HepG2 (cell line): ENCODE results near the gene PRM2. TPM values are rescaled to one million over a fixed set of nuclear protein-coding genes. Genes with fewer than 3 reads are reported as not detected.
A peak's percentile ranks its signal among the peaks of the same experiment; 100 is the strongest.

Experiments
- ATM ChIP-seq: fragments of 450-650 bp; IDR thresholded peaks from 2 replicates; pipeline ENCODE4 v1.7.1; 2017; ENCODE audit warnings: mild to moderate bottlenecking, borderline replicate concordance
- ELF1 ChIP-seq: sonication (generic); formaldehyde crosslinking; IDR thresholded peaks from 2 replicates; pipeline ENCODE4 v1.4.0; 2020; ENCODE audit warnings: missing genetic modification reagents
- ERF ChIP-seq: IDR thresholded peaks from 2 replicates; pipeline ENCODE4 v1.6.1; 2018; ENCODE audit warnings: missing biosample characterization, missing genetic modification reagents
- HIVEP1 ChIP-seq: sonication (generic); formaldehyde crosslinking; IDR thresholded peaks from 2 replicates; pipeline ENCODE4 v1.4.0; 2020; ENCODE audit warnings: mild to moderate bottlenecking, missing genetic modification reagents
- MEIS1 ChIP-seq: sonication (generic); formaldehyde crosslinking; IDR thresholded peaks from 2 replicates; pipeline ENCODE4 v1.9.0; 2021; ENCODE audit warnings: mild to moderate bottlenecking, missing genetic modification reagents, moderate library complexity, borderline replicate concordance
- NCOA5 ChIP-seq: sonication (generic); formaldehyde crosslinking; IDR thresholded peaks from 2 replicates; pipeline ENCODE4 v1.4.0; 2020; ENCODE audit warnings: missing genetic modification reagents
- PHF21A ChIP-seq: sonication (generic); formaldehyde crosslinking; IDR thresholded peaks from 2 replicates; pipeline ENCODE4 v1.5.0; 2020; ENCODE audit warnings: mild to moderate bottlenecking, missing genetic modification reagents
- PRMT3 ChIP-seq: sonication (generic); formaldehyde crosslinking; IDR thresholded peaks from 2 replicates; pipeline ENCODE4 v1.8.1; 2022; ENCODE audit warnings: low read depth, mild to moderate bottlenecking, moderate library complexity, missing genetic modification reagents, borderline replicate concordance
- ZBTB2 ChIP-seq: sonication (generic); formaldehyde crosslinking; IDR thresholded peaks from 2 replicates; pipeline ENCODE4 v1.8.0; 2022; ENCODE audit warnings: low read depth, missing genetic modification reagents
- ZBTB3 ChIP-seq: sonication (generic); formaldehyde crosslinking; IDR thresholded peaks from 2 replicates; pipeline ENCODE4 v1.4.0; 2020; ENCODE audit warnings: low read depth, mild to moderate bottlenecking, moderate library complexity, missing genetic modification reagents, borderline replicate concordance
- ZBTB8A ChIP-seq: sonication (generic); formaldehyde crosslinking; IDR thresholded peaks from 2 replicates; pipeline ENCODE4 v1.4.0; 2020; ENCODE audit warnings: mild to moderate bottlenecking, low read depth, missing genetic modification reagents, borderline replicate concordance
- ZNF230 ChIP-seq: sonication (generic); formaldehyde crosslinking; IDR thresholded peaks from 2 replicates; pipeline ENCODE4 v1.4.0; 2020; ENCODE audit warnings: mild to moderate bottlenecking, missing genetic modification reagents
- ZNF317 ChIP-seq: sonication (generic); formaldehyde crosslinking; IDR thresholded peaks from 2 replicates; pipeline ENCODE4 v1.5.0; 2020; ENCODE audit warnings: mild to moderate bottlenecking, missing genetic modification reagents
- ZNF343 ChIP-seq: sonication (generic); formaldehyde crosslinking; IDR thresholded peaks from 2 replicates; pipeline ENCODE4 v1.4.0; 2020; ENCODE audit warnings: mild to moderate bottlenecking, missing genetic modification reagents
- ZNF605 ChIP-seq: sonication (generic); formaldehyde crosslinking; IDR thresholded peaks from 2 replicates; pipeline ENCODE4 v1.8.0; 2022; ENCODE audit warnings: mild to moderate bottlenecking, missing genetic modification reagents
- ZNF709 ChIP-seq: sonication (generic); formaldehyde crosslinking; IDR thresholded peaks from 2 replicates; pipeline ENCODE4 v1.5.0; 2020; ENCODE audit warnings: mild to moderate bottlenecking, missing genetic modification reagents
- ZNF776 ChIP-seq: sonication (generic); formaldehyde crosslinking; IDR thresholded peaks from 2 replicates; pipeline ENCODE4 v1.4.0; 2020; ENCODE audit warnings: mild to moderate bottlenecking, missing genetic modification reagents
- polyA plus RNA-seq, 8 experiments: library from polyadenylated mRNA; depleted of rRNA in 3 of 8; stranded (reverse) in 7 of 8; unstranded in 1 of 8; fragments of >200 nt; fragmentation: Illumina TruSeq in 4 of 8; extraction: Trizol in 4 of 8; gene quantifications; 2 replicates each; pipeline versions ENCODE4 v1.2.1 to v1.2.3, GENCODE V29; 2011 to 2016; ENCODE audit warnings: low read depth in 4 of 8, missing spikeins in 1 of 8, mixed read lengths in 1 of 8; ENCODE audit not compliant: insufficient read depth in 1 of 8
- total RNA-seq, 5 experiments: library from RNA; depleted of rRNA; stranded (reverse); fragments of >200 nt; fragmentation: Illumina TruSeq; extraction: Trizol; gene quantifications; 2 replicates each; pipeline ENCODE4 v1.2.3, GENCODE V29; 2016; ENCODE audit warnings: low read depth in 1 of 5
- TF ChIP-seq, protein P1 (sequence below): fragments of 450-650 bp; IDR thresholded peaks from 2 replicates; pipeline ENCODE4 v1.6.1; 2017
- TF ChIP-seq, protein P2 (sequence below): sonication (generic); formaldehyde crosslinking; IDR thresholded peaks from 2 replicates; pipeline ENCODE4 v1.4.0; 2020; ENCODE audit warnings: missing genetic modification reagents, mild to moderate bottlenecking, borderline replicate concordance

Gene PRM2
- total and polyA plus RNA-seq, 2 of the 13 experiments (the other 11 are each of a cell fraction or from before 2014, with no cell fraction given), result 0.54 TPM; not detected in 1

DNA sequence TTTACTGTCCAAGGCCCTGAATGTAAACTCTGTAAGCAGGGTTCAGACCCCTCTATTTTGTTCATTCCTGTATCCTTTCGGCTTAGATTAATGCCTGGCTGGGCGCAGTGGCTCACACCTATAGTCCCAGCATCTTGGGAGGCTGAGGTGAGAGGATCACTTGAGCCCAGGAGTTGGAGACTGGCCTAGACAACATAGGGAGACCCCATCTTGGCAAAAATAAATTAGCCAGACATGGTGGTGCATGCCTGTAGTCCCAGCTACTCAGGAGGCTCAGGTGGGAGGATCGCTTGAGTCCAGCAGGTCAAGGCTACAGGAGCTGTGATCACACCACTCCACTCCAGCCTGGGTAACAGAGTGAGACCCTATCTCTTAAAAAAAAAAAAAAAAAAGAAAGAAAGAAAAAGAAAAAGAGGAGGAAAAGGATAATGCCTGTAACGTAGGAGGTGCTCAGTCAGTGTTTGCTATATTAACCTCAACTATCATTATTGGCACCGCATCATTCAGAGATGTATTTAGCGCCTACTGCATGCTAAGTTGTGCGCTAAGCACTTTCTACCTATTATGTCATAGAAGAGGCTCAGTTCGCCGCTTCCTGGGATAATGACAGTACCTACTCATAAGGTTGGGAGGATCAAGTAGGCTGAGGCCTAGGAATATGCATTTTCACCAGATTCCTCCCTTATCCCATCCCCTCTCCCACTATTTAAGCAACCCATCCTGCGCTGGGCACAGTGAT, 25.3 kb downstream of the PRM2 start (continued):
- TF ChIP-seq ELF1 (CRISPR knock-in tag) (no peak), ZNF230 (CRISPR knock-in tag) (0 out of 2 replicates have a peak, but pooled peaks have one; percentile 59), HIVEP1 (CRISPR knock-in tag) (no peak), PRMT3 (CRISPR knock-in tag) (no peak), ZNF605 (CRISPR knock-in tag) (no peak), ZNF317 (CRISPR knock-in tag) (no peak), ZBTB8A (CRISPR knock-in tag) (no peak), ZNF776 (CRISPR knock-in tag) (no peak), ZNF343 (CRISPR knock-in tag) (0 out of 2 replicates have a peak, but pooled peaks have one; percentile 33), NCOA5 (no peak), ZBTB2 (CRISPR knock-in tag) (no peak), ZNF709 (no peak), ATM (no peak), MEIS1 (CRISPR knock-in tag) (0 out of 2 replicates have a peak, but pooled peaks have one; percentile 50), ERF (no peak), ZBTB3 (CRISPR knock-in tag) (no peak), PHF21A (CRISPR knock-in tag) (peak; percentile 6; the same call in 1 of the 2 replicates)
- TF ChIP-seq, protein P1, sequence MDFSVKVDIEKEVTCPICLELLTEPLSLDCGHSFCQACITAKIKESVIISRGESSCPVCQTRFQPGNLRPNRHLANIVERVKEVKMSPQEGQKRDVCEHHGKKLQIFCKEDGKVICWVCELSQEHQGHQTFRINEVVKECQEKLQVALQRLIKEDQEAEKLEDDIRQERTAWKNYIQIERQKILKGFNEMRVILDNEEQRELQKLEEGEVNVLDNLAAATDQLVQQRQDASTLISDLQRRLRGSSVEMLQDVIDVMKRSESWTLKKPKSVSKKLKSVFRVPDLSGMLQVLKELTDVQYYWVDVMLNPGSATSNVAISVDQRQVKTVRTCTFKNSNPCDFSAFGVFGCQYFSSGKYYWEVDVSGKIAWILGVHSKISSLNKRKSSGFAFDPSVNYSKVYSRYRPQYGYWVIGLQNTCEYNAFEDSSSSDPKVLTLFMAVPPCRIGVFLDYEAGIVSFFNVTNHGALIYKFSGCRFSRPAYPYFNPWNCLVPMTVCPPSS, result no peak
- TF ChIP-seq, protein P2, sequence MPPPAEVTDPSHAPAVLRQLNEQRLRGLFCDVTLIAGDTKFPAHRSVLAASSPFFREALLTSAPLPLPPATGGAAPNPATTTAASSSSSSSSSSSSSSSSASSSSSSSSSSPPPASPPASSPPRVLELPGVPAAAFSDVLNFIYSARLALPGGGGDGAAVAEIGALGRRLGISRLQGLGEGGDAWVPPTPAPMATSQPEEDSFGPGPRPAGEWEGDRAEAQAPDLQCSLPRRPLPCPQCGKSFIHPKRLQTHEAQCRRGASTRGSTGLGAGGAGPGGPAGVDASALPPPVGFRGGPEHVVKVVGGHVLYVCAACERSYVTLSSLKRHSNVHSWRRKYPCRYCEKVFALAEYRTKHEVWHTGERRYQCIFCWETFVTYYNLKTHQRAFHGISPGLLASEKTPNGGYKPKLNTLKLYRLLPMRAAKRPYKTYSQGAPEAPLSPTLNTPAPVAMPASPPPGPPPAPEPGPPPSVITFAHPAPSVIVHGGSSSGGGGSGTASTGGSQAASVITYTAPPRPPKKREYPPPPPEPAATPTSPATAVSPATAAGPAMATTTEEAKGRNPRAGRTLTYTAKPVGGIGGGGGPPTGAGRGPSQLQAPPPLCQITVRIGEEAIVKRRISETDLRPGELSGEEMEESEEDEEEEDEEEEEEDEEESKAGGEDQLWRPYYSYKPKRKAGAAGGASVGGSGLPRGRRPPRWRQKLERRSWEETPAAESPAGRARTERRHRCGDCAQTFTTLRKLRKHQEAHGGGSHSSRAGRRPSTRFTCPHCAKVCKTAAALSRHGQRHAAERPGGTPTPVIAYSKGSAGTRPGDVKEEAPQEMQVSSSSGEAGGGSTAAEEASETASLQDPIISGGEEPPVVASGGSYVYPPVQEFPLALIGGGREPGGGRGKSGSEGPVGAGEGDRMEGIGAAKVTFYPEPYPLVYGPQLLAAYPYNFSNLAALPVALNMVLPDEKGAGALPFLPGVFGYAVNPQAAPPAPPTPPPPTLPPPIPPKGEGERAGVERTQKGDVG (CRISPR knock-in tag), result no peak
